ENCODE results near the gene GRIA4.

The GRIA4 gene

GRCh38 chr11:105823495-105824033 is 213.7 kb downstream of the GRIA4 start:
- POLR2A ChIA-PET, result no interaction called here
- DNase-seq (ENCODE audit: extremely low spot score), result no peak
- CTCF ChIA-PET, result no interaction called here
- TF ChIP-seq CTCF (IDR thresholded peaks at IDR 0.05; ENCODE audit: control extremely low read depth, extremely low read depth, low read depth, missing control alignments), result no peak

- TF ChIP-seq CTCF (IDR thresholded peaks at IDR 0.05; ENCODE audit: control extremely low read depth, extremely low read depth, low read depth, missing control alignments), result no peak
- CTCF ChIA-PET, result no interaction called here
- DNase-seq (ENCODE audit: extremely low spot score), result no peak
- POLR2A ChIA-PET, result no interaction called here
Observed at GRCh38 chr11:105824457-105825013, 214.7 kb downstream of the GRIA4 start.

GRCh38 chr11:105825141-105825540 is 215.3 kb downstream of the GRIA4 start:
- POLR2A ChIA-PET, result no interaction called here
- no peak for DNase-seq (ENCODE audit: extremely low spot score)
- CTCF ChIA-PET, result no interaction called here
- no peak for TF ChIP-seq CTCF (IDR thresholded peaks at IDR 0.05; ENCODE audit: control extremely low read depth, extremely low read depth, low read depth, missing control alignments)

GRCh38 chr11:105827906-105828305 is 218.0 kb downstream of the GRIA4 start:
- DNase-seq (ENCODE audit: extremely low spot score), result no peak
- ChIA-PET POLR2A (no interaction called here), CTCF (interaction anchor here (1.4 kb wide), 2 partner anchors 35 to 77 kb away, joined by 3 to 4 read pairs; no protein-coding TSS in a partner anchor)
- TF ChIP-seq CTCF (IDR thresholded peaks at IDR 0.05; ENCODE audit: control extremely low read depth, extremely low read depth, low read depth, missing control alignments), result no peak

- CTCF ChIA-PET, result interaction anchor here (1.4 kb wide), 2 partner anchors 13 to 34 kb away, joined by 4 read pairs; no protein-coding TSS in a partner anchor
- POLR2A ChIA-PET, result interaction anchor here (0.7 kb wide), 1 partner anchor 1062 kb away, joined by 3 read pairs; no protein-coding TSS in a partner anchor
Observed at GRCh38 chr11:105829084-105829483, 219.2 kb downstream of the GRIA4 start.

GRCh38 chr11:105834461-105834860 is 224.6 kb downstream of the GRIA4 start:
- no peak for DNase-seq (ENCODE audit: extremely low spot score)
- CTCF ChIA-PET, result no interaction called here
- no peak for TF ChIP-seq CTCF (IDR thresholded peaks at IDR 0.05; ENCODE audit: control extremely low read depth, extremely low read depth, low read depth, missing control alignments)
- POLR2A ChIA-PET, result no interaction called here

More at GRCh38 chr11:105829084-105829483, 219.2 kb downstream of the GRIA4 start:
- no peak for TF ChIP-seq CTCF (IDR thresholded peaks at IDR 0.05; ENCODE audit: control extremely low read depth, extremely low read depth, low read depth, missing control alignments)
- peak; percentile 11 for DNase-seq (ENCODE audit: extremely low spot score)

Data from GM10248 (cell line).